NCI-H526 treated with DMSO at 0.1 percent for 48 hours (cell line): ENCODE results near the gene CHKA.

ENCODE experiments used
- DNase-seq: peaks from one replicate; lab custom pipeline; 2025; lab: John Stamatoyannopoulos, UW

The CHKA gene

GRCh38 chr11:68121067-68121899 lies at the start of gene CHKA:
Gene CHKA, minus strand, starts transcription at chr11:68121388. Its CDS starts 211 bp downstream, at chr11:68121177.
- DNase-seq, result peak; percentile 92

- DNase-seq, result no peak
Observed at GRCh38 chr11:68169442-68169841, 48.3 kb upstream of the CHKA start.

GRCh38 chr11:68168694-68169093 lies 47.5 kb upstream of the CHKA start:
- no peak for DNase-seq

GRCh38 chr11:68167474-68167873 lies 46.3 kb upstream of the CHKA start:
- DNase-seq, result no peak

DNA sequence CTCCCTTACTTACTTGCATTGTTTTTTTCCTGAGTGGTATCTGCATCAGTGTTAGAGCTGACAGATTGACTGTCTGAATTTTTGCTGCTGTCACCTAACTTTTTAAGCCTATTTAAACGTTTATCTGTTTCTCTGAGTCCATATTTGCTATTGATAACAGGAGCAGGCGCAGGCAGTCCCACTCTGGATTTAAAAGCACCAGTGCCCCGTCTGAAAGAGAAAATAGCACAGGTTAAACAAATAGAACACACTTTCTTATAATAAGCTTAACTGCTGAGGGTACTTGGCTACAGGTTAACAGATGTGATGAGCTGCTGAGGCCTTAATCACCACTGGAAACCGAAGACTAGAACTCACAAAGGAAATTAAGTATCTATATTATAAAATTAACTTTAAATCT lies 45.8 kb upstream of the CHKA start:
- no peak for DNase-seq

GRCh38 chr11:68165601-68166000 lies 44.4 kb upstream of the CHKA start:
- DNase-seq, result peak; percentile 69

DNA sequence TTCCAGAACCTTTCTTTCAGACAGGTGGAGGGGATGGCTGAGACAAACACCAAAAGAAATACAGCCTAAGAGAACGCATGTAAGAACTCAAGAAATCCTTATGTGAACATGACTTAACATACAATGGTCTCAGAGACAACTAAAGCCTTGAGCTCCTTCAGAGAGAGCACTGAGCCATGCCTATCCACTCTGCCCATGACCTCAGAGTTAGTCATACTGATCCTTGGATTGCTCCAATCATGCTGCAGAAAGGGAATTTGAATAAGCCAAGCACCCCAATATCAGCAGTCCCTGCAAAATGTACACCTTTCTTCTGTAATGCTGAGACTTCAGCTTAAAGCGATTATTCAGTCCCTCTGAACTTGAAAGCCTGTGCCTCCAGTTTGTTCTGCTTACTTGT lies 43.2 kb upstream of the CHKA start:
- no peak for DNase-seq

DNA sequence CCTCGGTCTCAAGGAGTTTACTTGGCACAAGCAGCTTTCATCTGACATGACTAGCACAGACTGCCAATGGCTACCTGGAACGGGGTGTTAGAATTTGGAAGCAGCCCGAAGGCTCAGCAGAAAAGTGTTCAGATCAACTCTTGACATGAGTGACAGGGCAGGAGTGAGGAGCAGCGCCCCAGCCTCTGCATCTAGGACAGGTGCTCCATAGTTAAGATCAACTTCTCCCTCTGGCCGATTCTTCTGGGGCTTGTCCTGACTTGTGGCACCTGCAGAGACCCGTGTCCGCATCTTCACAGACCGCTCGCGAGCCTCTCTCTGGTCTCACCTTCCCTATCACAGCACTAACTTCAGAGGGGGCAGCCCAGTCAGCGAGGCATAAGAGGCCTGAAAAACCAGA lies 42.5 kb upstream of the CHKA start:
- no peak for DNase-seq

- no peak for DNase-seq
Observed at GRCh38 chr11:68160100-68160695, 39.0 kb upstream of the CHKA start.

DNA sequence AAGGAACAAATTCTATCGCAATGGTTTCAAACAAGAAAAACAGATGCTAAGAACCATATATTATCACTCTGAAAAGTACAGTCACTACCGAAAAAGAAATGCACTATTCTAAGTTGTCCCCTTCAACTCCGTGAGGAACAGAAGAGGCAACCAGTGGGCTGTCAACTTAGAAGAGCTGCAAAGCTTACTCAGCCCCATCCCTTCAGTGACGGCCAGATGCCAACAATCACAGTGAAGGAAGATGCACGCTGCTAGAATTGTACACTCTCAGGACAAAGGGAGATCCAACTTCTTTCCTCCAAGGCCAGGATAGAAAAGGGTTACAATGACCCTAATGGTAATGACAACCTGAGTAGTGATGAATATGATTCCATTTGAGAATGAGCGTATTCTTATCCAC lies 38.5 kb upstream of the CHKA start:
- DNase-seq, result no peak

DNA sequence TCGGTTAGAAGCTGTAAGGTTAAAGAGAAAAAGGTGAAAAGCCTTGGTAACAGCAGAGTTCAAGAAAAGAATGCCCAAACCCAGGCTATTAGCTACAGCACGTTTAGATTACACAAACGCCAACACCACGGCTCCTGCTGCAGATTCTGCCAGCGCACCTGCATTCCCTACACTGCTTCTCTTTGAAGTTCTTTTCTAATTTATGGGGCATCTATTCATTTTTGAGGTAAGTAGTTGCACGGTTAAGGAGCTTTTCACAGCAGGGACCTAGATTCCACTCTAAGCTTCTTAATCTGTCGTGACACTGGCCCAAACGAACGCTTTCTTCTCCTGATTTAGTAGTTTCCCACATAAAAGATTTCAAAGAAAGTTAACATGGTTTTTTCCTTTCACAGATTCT lies 38.0 kb upstream of the CHKA start:
- DNase-seq, result no peak

DNA sequence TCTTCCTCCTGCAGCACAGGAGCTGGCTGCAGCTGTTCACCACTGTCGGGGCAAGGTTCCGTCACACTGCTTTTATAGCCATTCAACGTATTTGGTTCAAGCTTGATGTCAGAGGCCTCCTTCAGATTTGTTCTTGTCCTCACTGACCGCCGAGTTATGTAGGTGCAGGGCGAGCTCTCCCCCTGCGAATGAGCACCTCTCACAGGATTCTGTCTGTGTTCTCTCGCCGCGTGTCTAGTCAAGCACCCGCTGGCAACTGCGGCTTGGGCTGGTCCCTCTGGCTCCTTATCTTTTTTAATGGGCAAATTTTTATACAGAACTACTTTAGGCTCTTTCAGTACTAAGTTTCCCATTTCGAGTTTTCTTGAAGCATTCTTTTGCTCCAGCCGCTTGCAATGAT lies 37.4 kb upstream of the CHKA start:
- no peak for DNase-seq

GRCh38 chr11:68153742-68154141 lies 32.6 kb upstream of the CHKA start:
- DNase-seq, result no peak

- DNase-seq, result no peak
Observed at GRCh38 chr11:68150037-68150436, 28.8 kb upstream of the CHKA start.

GRCh38 chr11:68149417-68149816 lies 28.2 kb upstream of the CHKA start:
- DNase-seq, result peak; percentile 18

- DNase-seq, result no peak
Observed at GRCh38 chr11:68148879-68149278, 27.7 kb upstream of the CHKA start.

GRCh38 chr11:68148071-68148805 lies 27.1 kb upstream of the CHKA start:
- DNase-seq, result no peak

DNA sequence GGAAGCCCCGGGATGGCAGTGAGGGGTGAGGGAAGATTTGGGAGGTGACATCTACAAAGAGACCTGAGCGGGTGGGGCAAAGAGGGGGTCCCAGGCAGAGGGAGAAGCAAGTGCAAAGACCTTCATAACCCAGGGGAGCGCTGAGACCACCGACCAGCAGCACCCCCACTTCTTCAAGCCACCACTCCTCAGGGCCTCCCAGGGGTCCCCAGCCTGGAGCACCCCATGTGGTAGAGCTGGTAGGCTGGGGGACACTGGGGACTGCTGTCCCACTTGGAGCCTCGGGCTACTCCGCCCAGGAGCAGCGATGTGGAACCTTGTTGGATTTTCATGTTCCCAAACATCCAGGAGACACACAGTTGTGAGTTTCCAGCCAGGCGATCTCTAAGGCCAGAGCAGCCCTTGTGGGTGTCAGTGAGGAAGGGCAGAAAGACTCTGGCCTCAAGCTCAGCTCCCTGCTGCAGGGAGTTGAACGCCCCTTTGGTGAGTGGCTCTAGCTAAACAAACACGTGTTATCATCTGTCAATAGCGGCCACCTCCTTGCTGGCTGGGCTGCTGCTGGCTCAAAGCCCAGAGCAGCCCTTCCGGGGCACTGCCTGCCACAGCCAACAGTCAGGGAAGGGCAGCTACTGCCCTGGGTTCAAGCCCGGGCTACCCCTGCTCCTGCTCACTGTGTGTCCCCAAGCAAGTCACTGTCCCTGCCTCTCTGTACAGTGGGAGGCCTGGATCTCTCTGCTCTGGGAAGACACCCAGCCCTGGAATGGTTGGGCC lies 25.7 kb upstream of the CHKA start:
- DNase-seq, result peak; percentile 30

DNA sequence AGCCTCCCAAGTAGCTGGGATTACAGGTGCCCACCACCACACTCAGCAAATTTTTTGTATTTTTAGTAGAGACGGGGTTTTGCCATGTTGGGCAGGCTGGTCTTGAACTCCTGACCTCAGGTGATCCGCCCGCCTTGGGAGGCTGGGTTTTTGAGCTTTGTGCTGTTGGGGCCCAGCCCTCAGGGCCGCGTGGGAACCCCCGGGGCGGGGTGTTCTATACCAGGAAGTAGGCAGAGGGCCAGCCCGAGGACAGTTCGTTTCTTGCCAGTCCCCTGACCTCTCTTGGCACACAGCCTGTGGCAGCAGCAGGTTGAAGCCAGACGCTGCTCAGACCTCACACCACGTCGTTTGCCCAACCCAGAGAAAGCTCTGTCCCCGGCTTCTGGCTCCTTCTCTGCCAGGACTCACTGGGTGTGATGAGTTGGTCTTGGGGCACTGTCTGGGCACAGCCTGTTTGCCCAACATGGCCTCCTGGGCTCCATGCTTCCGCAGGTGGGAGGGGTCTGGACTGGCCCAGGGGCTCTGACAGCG lies 24.9 kb upstream of the CHKA start:
- DNase-seq, result no peak

GRCh38 chr11:68145120-68145866 lies 24.1 kb upstream of the CHKA start:
- DNase-seq, result no peak

DNA sequence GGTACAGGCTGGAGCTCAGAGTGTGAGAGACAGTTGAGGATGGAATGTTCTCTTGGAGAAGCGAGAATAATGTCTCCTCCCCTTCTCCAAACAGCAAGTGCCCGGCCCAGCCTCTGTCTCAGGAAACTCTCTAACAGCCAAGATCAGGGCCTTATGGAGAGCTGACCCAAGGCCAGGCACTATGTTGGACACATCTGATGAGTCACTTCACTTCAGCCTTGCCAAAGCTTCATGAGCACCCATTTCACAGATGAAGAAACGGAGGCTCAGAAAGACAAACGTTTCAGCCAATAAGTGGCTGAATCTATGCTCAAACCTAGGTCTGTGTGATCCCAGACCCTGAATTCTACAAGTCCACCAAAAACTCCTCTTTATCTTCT lies 22.1 kb upstream of the CHKA start:
- no peak for DNase-seq
